Keratinocyte (primary cell): Measurements from ENCODE around the gene UROC1.

ENCODE experiments used
- CTCF ChIP-seq, 3 experiments: IDR thresholded peaks in 1 of 3; conservative IDR thresholded peaks in 1 of 3; optimal IDR thresholded peaks in 1 of 3; 2 replicates in 2 of 3; 3 replicates in 1 of 3; pipeline versions ENCODE3 to v1.5.1; 2011; ENCODE audit warnings: low read length in 3 of 3, mild to moderate bottlenecking in 3 of 3, moderate library complexity in 2 of 3, control low read depth in 1 of 3, inconsistent platforms in 1 of 3; ENCODE audit not compliant: insufficient read depth in 2 of 3; ENCODE audit errors: extremely low read depth in 1 of 3
- EZH2 ChIP-seq: IDR thresholded peaks from one replicate; pipeline ENCODE4 v1.6.1; 2012; ENCODE audit warnings: inconsistent platforms, mild to moderate bottlenecking, low read length, moderate library complexity

DNA sequence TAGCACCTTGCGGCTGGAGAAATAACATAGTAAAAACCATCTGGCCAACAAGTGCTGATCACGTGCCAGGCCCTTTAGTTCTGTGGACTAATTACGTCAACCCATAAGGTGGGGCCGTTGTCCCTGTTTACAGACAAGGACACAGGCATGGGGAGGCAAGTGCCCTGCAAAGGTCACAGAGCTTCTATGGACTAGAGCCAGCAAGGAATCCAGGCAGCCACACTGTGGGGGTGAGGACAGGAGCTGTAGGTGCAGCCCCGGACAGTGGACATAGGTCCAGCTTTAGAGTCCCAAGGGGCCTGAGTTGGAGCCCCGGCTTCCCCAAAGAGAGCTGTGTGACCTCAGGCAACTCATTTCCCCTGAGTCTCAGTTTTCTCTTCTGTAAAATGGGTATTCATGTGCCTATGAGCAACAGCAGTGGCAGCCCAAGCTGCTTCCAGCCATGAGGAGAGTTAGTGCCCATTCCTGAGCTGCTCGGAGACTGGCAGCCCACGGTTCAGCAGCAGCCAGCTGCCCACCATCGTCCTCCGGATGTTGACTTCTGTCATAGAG, 20.2 kb upstream of the UROC1 start:
- no peak for TF ChIP-seq CTCF (optimal IDR thresholded peaks at IDR 0.05 in 1 of 3, IDR thresholded peaks at IDR 0.05 in 1 of 3, conservative IDR thresholded peaks at IDR 0.05 in 1 of 3; ENCODE audit: extremely low read depth in 1 of 3, insufficient read depth in 2 of 3, low read length in 3 of 3)
- TF ChIP-seq EZH2: no peak
